Neutrophil (primary cell): ENCODE results near the gene GPR42.

Experiments
- H3K27ac ChIP-seq: fragments of 200-600 bp; sonication (generic); 2 replicates; pipeline ENCODE4 v1.5.1; 2016; ENCODE audit warnings: mild to moderate bottlenecking, moderate library complexity
- H3K27me3 ChIP-seq: fragments of 200-600 bp; sonication (generic); 2 replicates; pipeline ENCODE4 v1.6.0; 2016; ENCODE audit warnings: mild to moderate bottlenecking
- H3K36me3 ChIP-seq: fragments of 200-600 bp; sonication (generic); 2 replicates; pipeline ENCODE4 v1.5.1; 2017
- H3K4me1 ChIP-seq, 2 experiments: fragments of 200-600 bp in 1 of 2; sonication (generic) in 1 of 2; 1 replicate in 1 of 2; 2 replicates in 1 of 2; pipeline versions ENCODE4 v1.5.1 to v1.6.1; 2013 to 2016; ENCODE audit warnings: low read depth in 1 of 2, low read length in 1 of 2, mild to moderate bottlenecking in 1 of 2, moderate library complexity in 1 of 2; ENCODE audit not compliant: control insufficient read depth in 1 of 2, insufficient read depth in 1 of 2
- H3K4me3 ChIP-seq, 2 experiments: fragments of 200-600 bp in 1 of 2; sonication (generic) in 1 of 2; 1 replicate in 1 of 2; 2 replicates in 1 of 2; pipeline ENCODE4 v1.5.1; 2013 to 2016; ENCODE audit warnings: low read depth in 1 of 2, low read length in 1 of 2, mild to moderate bottlenecking in 1 of 2, moderate library complexity in 1 of 2
- H3K9me3 ChIP-seq: fragments of 200-600 bp; sonication (generic); 2 replicates; pipeline ENCODE4 v1.5.1; 2016
- CTCF ChIP-seq: fragments of 200-600 bp; sonication (generic); IDR thresholded peaks from 2 replicates; pipeline ENCODE4 v1.5.1; 2016; ENCODE audit warnings: antibody characterized with exemption

GPR42 gene

GRCh38 chr19:35417278-35417677, 46.4 kb downstream of the GPR42 start:
- Histone ChIP-seq H3K36me3 (no peaks in the 10 kb centered on the region), H3K4me3 (no peak overlapping the region), H3K27me3 (peaks cover 44% of the 10 kb centered on the region), H3K27ac (no peak overlapping the region), H3K4me1 (peaks cover 16 to 22% of the 10 kb centered on the region in 2 experiments), H3K9me3 (no peaks in the 10 kb centered on the region)
- no peak for TF ChIP-seq CTCF

- Histone ChIP-seq H3K27me3 (peaks cover 44% of the 10 kb centered on the region), H3K4me1 (peaks cover 16 to 22% of the 10 kb centered on the region in 2 experiments), H3K9me3 (no peaks in the 10 kb centered on the region), H3K36me3 (no peaks in the 10 kb centered on the region), H3K4me3 (no peak overlapping the region), H3K27ac (no peak overlapping the region)
- TF ChIP-seq CTCF: no peak
Measured at GRCh38 chr19:35417713-35418534, 47.1 kb downstream of the GPR42 start.

- Histone ChIP-seq H3K36me3 (no peaks in the 10 kb centered on the region), H3K9me3 (no peaks in the 10 kb centered on the region), H3K27ac (no peak overlapping the region), H3K4me3 (no peak overlapping the region), H3K27me3 (peaks cover 37% of the 10 kb centered on the region), H3K4me1 (peaks cover 16 to 22% of the 10 kb centered on the region in 2 experiments)
- TF ChIP-seq CTCF: no peak
Measured at GRCh38 chr19:35419046-35419445, 48.2 kb downstream of the GPR42 start.

GRCh38 chr19:35419805-35420204, 48.9 kb downstream of the GPR42 start:
- H3K27me3 ChIP-seq: peaks cover 31% of the 10 kb centered on the region
- no peaks in the 10 kb centered on the region for H3K9me3 ChIP-seq
- H3K27ac ChIP-seq: peak overlapping the region; percentile 59
- H3K36me3 ChIP-seq: no peaks in the 10 kb centered on the region
- TF ChIP-seq CTCF: no peak
- H3K4me1 ChIP-seq: peaks cover 16 to 22% of the 10 kb centered on the region in 2 experiments
- no peak overlapping the region for H3K4me3 ChIP-seq

GRCh38 chr19:35421362-35421761, 50.5 kb downstream of the GPR42 start:
- H3K4me3 ChIP-seq: no peak overlapping the region
- peak overlapping the region; percentile 35 for H3K27ac ChIP-seq

More at GRCh38 chr19:35421362-35421761, 50.5 kb downstream of the GPR42 start:
- H3K4me1 ChIP-seq: peaks cover 16 to 22% of the 10 kb centered on the region in 2 experiments
- H3K36me3 ChIP-seq: no peaks in the 10 kb centered on the region
- H3K27me3 ChIP-seq: peaks cover 28% of the 10 kb centered on the region
- TF ChIP-seq CTCF: no peak
- no peaks in the 10 kb centered on the region for H3K9me3 ChIP-seq
